GM12801 (cell line): ENCODE measurements around the gene PAPPA.

Experiments
- TF ChIP-seq, protein P1 (sequence below): IDR thresholded peaks from one replicate; pipeline ENCODE4 v1.5.1; 2011; ENCODE audit warnings: control low read depth; ENCODE audit not compliant: insufficient read length; ENCODE audit errors: extremely low read depth

PAPPA gene

DNA sequence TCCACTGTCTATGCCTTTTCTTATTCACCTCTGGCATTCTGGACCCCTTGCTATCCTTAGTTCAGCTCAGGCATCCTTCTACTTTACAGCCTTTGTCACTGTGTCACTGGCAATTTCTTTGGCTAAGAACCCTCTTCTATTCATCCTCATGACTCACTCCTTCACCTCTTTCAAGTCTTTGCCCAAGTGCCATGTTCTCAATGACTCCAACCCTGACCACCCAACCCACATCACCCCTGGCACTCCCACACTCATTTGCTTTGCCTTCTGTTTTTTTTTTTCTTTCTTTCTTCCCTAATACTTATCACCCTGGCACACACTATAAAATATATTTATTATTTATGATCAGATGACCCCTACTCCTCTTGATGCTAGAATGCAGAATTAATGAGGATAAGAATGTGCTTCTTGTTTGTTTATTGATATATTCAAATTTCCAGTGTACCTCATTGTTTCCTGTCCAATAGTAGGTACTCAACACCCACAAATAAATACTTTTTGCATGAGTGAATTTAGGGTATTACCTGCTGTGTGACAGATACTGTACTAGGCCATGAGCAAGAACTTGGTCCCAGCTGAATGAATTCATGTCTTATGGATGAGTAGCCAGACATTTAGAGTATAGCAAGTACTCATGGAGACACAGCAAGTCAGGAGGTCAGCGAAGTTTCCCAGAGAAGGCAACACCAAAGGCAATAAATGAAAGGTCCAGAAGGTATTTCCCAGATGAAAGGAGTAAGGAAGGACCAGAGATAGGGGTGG is 236.1 kb downstream of the PAPPA start:
- TF ChIP-seq, protein P1, sequence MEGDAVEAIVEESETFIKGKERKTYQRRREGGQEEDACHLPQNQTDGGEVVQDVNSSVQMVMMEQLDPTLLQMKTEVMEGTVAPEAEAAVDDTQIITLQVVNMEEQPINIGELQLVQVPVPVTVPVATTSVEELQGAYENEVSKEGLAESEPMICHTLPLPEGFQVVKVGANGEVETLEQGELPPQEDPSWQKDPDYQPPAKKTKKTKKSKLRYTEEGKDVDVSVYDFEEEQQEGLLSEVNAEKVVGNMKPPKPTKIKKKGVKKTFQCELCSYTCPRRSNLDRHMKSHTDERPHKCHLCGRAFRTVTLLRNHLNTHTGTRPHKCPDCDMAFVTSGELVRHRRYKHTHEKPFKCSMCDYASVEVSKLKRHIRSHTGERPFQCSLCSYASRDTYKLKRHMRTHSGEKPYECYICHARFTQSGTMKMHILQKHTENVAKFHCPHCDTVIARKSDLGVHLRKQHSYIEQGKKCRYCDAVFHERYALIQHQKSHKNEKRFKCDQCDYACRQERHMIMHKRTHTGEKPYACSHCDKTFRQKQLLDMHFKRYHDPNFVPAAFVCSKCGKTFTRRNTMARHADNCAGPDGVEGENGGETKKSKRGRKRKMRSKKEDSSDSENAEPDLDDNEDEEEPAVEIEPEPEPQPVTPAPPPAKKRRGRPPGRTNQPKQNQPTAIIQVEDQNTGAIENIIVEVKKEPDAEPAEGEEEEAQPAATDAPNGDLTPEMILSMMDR: no peak

- TF ChIP-seq, protein P1: no peak
These were observed 237.0 kb downstream of the PAPPA start for GRCh38 chr9:116390303-116391228.

GRCh38 chr9:116391306-116391900 is 237.8 kb downstream of the PAPPA start:
- TF ChIP-seq, protein P1: no peak

DNA sequence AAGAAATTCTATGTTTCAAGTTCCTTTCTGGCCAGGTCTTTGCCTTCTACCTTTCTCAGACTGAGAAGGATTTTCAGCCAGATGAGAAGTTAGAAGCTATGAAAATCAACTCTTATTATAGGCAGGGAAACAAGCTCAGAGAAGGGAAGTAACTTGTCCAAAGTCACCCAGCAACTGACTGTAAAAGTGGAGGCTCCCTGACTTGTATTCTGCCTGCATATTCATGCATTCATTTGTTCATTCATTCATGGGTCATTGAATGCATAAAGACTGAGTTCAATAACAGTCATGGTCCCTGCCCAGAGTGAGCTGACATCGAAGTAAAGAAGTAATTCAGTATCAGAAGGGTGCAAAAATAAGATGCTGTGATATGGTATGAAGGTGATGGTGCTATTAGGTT is 239.6 kb downstream of the PAPPA start:
- TF ChIP-seq, protein P1: no peak

DNA sequence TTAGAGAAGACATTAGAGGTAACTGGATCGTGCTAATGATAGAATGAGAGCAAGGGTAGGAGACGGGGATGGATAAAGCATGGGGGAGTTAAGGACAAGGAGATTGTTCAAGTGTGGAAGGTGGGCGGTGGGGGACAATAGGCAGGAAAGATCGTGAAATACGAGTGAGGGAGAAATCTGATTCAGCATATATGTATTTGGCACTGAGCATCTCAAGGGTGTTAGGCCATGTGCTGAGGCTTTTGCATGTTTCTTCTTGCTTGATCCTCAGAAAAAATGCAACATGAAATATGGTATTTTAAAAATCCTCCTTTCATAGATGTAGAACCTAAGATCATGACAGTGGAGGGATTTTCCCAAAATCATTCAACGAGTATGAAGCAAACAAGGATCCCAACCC is 240.5 kb downstream of the PAPPA start:
- TF ChIP-seq, protein P1: no peak

DNA sequence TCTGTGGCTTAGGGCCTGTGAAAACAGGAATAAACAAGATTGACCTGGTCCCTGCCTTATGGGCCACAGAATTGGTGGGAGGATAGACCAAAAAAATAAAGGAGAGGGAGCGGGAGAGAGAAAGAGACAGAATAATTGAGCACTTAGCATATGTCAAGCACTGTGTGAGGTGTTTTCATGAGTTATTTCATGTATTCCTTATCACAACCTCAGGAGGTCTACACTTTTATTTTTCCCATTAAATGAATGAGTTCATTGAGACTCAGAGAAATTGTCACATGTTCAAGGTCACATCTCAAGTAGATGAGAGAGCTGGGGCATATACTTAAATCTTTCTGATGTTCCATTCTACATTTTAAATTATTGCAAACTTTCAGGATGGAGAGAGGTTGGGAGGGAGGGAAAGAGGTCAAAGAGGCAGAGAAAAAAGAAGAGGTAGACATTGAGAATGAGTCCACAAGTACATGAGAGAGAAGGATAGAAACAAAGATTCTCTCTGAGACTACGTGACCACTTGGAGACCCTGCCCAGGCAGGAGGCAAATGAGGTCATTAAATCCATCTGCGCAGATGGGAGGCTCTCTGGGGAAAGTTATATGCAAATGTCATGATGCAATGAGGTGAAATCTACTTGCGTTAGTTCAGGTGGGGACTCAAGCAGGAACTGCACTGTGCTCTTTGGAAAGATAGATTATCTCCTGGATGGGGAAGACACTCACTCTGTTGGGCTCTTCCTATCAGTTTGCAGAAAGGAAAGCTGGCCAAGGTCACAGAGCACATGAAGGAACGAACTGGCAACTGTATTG is 241.5 kb downstream of the PAPPA start:
- TF ChIP-seq, protein P1: no peak
